NCI-H2227 (cell line): Measurements from ENCODE around the gene TRIM43B.
"Not testable (repeated sequence)": the region's sequence is repeated elsewhere in the genome, so short reads cannot be mapped to it uniquely, and the experiment has no call there.

Source experiments
- DNase-seq: peaks from one replicate; lab custom pipeline; 2025; ENCODE audit not compliant: unreplicated experiment; lab: John Stamatoyannopoulos, UW

The TRIM43B gene

GRCh38 chr2:95434507-95435076 lies 50.0 kb downstream of the TRIM43B start:
- not testable (repeated sequence) for DNase-seq

GRCh38 chr2:95433973-95434372 lies 50.6 kb downstream of the TRIM43B start:
- not testable (repeated sequence) for DNase-seq

GRCh38 chr2:95433373-95433772 lies 51.2 kb downstream of the TRIM43B start:
- DNase-seq: not testable (repeated sequence)

GRCh38 chr2:95429748-95430467 lies 54.6 kb downstream of the TRIM43B start:
- DNase-seq: not testable (repeated sequence)

GRCh38 chr2:95427196-95427867 lies 57.2 kb downstream of the TRIM43B start:
- not testable (repeated sequence) for DNase-seq
